DOHH2 (cell line): ENCODE data around the gene CIC.

Source experiments
- H3F3A ChIP-seq: fragments of 200-600 bp; sonication (generic), shearing (Covaris generic); 2 replicates; pipeline ENCODE4 v1.6.0; 2016; ENCODE audit warnings: antibody characterized with exemption, mild to moderate bottlenecking; ENCODE audit not compliant: control insufficient read depth, insufficient read depth
- H3K27ac ChIP-seq: fragments of 200-600 bp; sonication (generic); 2 replicates; pipeline ENCODE4 v1.5.1; 2014; ENCODE audit warnings: low read depth, mild to moderate bottlenecking, low read length, moderate library complexity
- H3K27me3 ChIP-seq: fragments of 200-600 bp; sonication (generic); 2 replicates; pipeline ENCODE4 v1.6.1; 2014; ENCODE audit warnings: mild to moderate bottlenecking, low read length, mixed read lengths; ENCODE audit not compliant: control insufficient read depth
- H3K36me3 ChIP-seq: fragments of 200-600 bp; sonication (generic); 2 replicates; pipeline ENCODE4 v1.6.1; 2014; ENCODE audit warnings: mild to moderate bottlenecking, low read length, moderate library complexity, mixed read lengths; ENCODE audit not compliant: control insufficient read depth
- H3K4me1 ChIP-seq: fragments of 200-600 bp; sonication (generic); 2 replicates; pipeline ENCODE4 v1.6.1; 2014; ENCODE audit warnings: mild to moderate bottlenecking, low read length, mixed read lengths; ENCODE audit not compliant: control insufficient read depth
- H3K4me2 ChIP-seq: fragments of 200-600 bp; sonication (generic); 2 replicates; pipeline ENCODE4 v1.6.0; 2014; ENCODE audit warnings: mild to moderate bottlenecking, low read length, moderate library complexity
- H3K4me3 ChIP-seq: fragments of 200-600 bp; sonication (generic); 2 replicates; pipeline ENCODE4 v1.5.1; 2014; ENCODE audit warnings: mild to moderate bottlenecking, low read length, mixed read lengths
- H3K79me2 ChIP-seq: fragments of 200-600 bp; sonication (generic); 2 replicates; pipeline ENCODE4 v1.6.1; 2014; ENCODE audit warnings: mild to moderate bottlenecking, low read length, mixed read lengths; ENCODE audit not compliant: control insufficient read depth
- H3K9me2 ChIP-seq: fragments of 200-600 bp; sonication (generic); replicated peaks from 2 replicates; pipeline ENCODE4 v1.6.1; 2014; ENCODE audit warnings: mild to moderate bottlenecking, low read length, mixed read lengths; ENCODE audit not compliant: control insufficient read depth
- H3K9me3 ChIP-seq: fragments of 200-600 bp; sonication (generic); 2 replicates; pipeline ENCODE4 v1.6.1; 2014; ENCODE audit warnings: antibody characterized with exemption, low read length, mixed read lengths; ENCODE audit not compliant: control insufficient read depth, insufficient read depth
- H4K20me1 ChIP-seq: fragments of 200-600 bp; sonication (generic); 2 replicates; pipeline ENCODE4 v1.6.0; 2014; ENCODE audit warnings: low read depth, mild to moderate bottlenecking, antibody characterized with exemption, low read length, moderate library complexity; ENCODE audit not compliant: control insufficient read depth, insufficient read depth
- CTCF ChIP-seq: fragments of 200-600 bp; sonication (generic); IDR thresholded peaks from one replicate; pipeline ENCODE4 v1.5.1; 2014; ENCODE audit warnings: antibody characterized with exemption, mild to moderate bottlenecking, low read depth, low read length; ENCODE audit not compliant: poor library complexity, severe bottlenecking
- EZH2phosphoT487 ChIP-seq: fragments of 200-600 bp; sonication (generic); IDR thresholded peaks from 2 replicates; pipeline ENCODE4 v1.6.1; 2017; ENCODE audit warnings: borderline replicate concordance, mild to moderate bottlenecking, antibody characterized with exemption, low read length, moderate library complexity, mixed read lengths

Gene CIC

GRCh38 chr19:42272989-42273406 is 3.9 kb downstream of the CIC start:
- H3K4me2 ChIP-seq, result no peak overlapping the region
- H4K20me1 ChIP-seq, result no peaks in the 10 kb centered on the region
- no peaks in the 10 kb centered on the region for H3K9me3 ChIP-seq
- peaks cover 6% of the 10 kb centered on the region; the same call in 1 of the 2 replicates for H3K36me3 ChIP-seq
- no peak overlapping the region for H3K27ac ChIP-seq
- peaks cover 3% of the 10 kb centered on the region; the same call in 1 of the 2 replicates for H3F3A ChIP-seq
- peaks cover 19% of the 10 kb centered on the region for H3K79me2 ChIP-seq
- no peaks in the 10 kb centered on the region for H3K27me3 ChIP-seq
- H3K4me3 ChIP-seq, result no peak overlapping the region
- H3K4me1 ChIP-seq, result peaks cover 21% of the 10 kb centered on the region
- no peaks in the 10 kb centered on the region for H3K9me2 ChIP-seq
- no peak for TF ChIP-seq EZH2phosphoT487
- no peak for TF ChIP-seq CTCF

GRCh38 chr19:42273407-42274064 is 4.5 kb downstream of the CIC start:
- no peak for TF ChIP-seq EZH2phosphoT487
- TF ChIP-seq CTCF, result no peak
- Histone ChIP-seq H3K4me3 (no peak overlapping the region), H3K27me3 (no peaks in the 10 kb centered on the region), H3K4me2 (no peak overlapping the region), H3F3A (peaks cover 3% of the 10 kb centered on the region; the same call in 1 of the 2 replicates), H3K4me1 (peaks cover 25% of the 10 kb centered on the region), H3K27ac (no peak overlapping the region), H4K20me1 (no peaks in the 10 kb centered on the region), H3K9me2 (no peaks in the 10 kb centered on the region), H3K36me3 (peaks cover 6% of the 10 kb centered on the region; the same call in 1 of the 2 replicates), H3K79me2 (peaks cover 19% of the 10 kb centered on the region), H3K9me3 (no peaks in the 10 kb centered on the region)

- Histone ChIP-seq H3K4me2 (no peak overlapping the region), H4K20me1 (no peaks in the 10 kb centered on the region), H3K36me3 (peaks cover 6% of the 10 kb centered on the region; the same call in 1 of the 2 replicates), H3K79me2 (peaks cover 19% of the 10 kb centered on the region), H3K9me2 (no peaks in the 10 kb centered on the region), H3F3A (peaks cover 3% of the 10 kb centered on the region; the same call in 1 of the 2 replicates), H3K9me3 (no peaks in the 10 kb centered on the region), H3K27me3 (no peaks in the 10 kb centered on the region), H3K4me3 (no peak overlapping the region), H3K27ac (no peak overlapping the region), H3K4me1 (peaks cover 32% of the 10 kb centered on the region)
- no peak for TF ChIP-seq EZH2phosphoT487
These were observed 5.1 kb downstream of the CIC start for GRCh38 chr19:42274065-42274682.

DNA sequence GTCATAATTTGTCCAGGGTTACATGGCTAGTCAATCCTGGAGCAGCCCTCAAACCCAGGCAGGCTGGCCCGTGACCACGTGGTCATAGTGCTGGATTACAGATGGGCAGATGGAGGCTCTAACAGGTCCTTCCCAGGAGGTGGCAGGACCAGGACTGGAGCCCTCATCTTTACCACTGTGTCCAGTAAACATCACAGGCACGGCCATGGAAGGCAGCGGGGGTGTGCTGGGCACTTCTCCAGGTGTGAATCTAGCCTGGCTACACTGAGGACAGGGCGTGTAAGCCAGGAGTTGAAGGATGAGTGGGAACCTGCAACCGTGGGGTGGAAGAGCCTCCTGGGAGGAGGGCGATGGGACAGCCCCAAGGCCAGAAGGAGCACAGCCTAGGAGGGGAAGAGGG is 6.1 kb downstream of the CIC start:
- no peaks in the 10 kb centered on the region for H3K9me3 ChIP-seq
- H3K36me3 ChIP-seq, result peaks cover 6% of the 10 kb centered on the region; the same call in 1 of the 2 replicates
- no peak overlapping the region for H3K4me2 ChIP-seq

More for the DNA sequence above, 6.1 kb downstream of the CIC start:
- Histone ChIP-seq H3K27me3 (no peaks in the 10 kb centered on the region), H3F3A (peaks cover 3% of the 10 kb centered on the region; the same call in 1 of the 2 replicates), H3K4me1 (peaks cover 30% of the 10 kb centered on the region), H3K27ac (no peak overlapping the region), H4K20me1 (no peaks in the 10 kb centered on the region), H3K9me2 (no peaks in the 10 kb centered on the region), H3K79me2 (peaks cover 12% of the 10 kb centered on the region), H3K4me3 (no peak overlapping the region)
- TF ChIP-seq CTCF, result no peak
- no peak for TF ChIP-seq EZH2phosphoT487
